HG02610 (cell line): ENCODE results near the gene PHLPP1.

Experiments used
- ATAC-seq: cut with Tn5 transposase; IDR thresholded peaks from one replicate; pipeline ENCODE4 v1.9.1; 2021; ENCODE audit warnings: mild to moderate bottlenecking, moderate library complexity; ENCODE audit not compliant: unreplicated experiment

The PHLPP1 gene

DNA sequence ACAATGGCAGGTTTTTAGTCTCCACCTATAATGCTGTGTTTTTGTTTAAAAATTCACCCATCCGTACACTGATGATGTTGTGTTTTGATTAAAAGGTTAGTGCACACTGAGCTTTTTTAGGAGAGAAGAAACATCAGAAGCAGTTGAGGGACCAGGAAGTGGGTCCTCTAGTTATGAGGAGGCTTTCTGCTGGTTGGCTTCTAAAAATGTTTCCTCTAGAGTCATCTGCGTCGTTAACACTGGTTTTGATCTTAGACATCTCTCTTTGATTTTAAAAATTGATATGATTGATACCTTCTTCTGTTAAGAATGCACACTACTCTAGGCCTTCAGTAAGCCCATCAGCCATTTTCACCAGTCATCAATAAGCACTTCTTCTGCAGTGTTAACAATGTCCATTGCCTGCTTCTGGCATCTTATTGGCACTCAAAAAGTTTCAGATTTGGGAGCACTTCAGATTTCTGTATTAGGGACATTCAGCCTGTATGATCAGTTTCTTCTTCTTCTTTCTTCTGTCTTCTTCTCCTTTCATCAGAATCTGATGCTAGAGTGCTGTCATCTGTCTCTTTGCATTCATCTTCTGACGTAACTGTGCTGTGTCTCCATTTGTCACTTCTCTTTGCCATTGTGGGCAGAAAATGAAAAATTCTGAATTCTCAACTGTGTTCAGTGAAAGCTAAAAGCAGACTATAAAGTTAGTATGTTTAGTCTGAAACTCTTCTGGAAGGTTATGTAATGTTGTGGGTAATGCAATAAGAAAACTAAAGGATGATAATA, 56.3 kb downstream of the PHLPP1 start:
- peak; percentile 86 for ATAC-seq

DNA sequence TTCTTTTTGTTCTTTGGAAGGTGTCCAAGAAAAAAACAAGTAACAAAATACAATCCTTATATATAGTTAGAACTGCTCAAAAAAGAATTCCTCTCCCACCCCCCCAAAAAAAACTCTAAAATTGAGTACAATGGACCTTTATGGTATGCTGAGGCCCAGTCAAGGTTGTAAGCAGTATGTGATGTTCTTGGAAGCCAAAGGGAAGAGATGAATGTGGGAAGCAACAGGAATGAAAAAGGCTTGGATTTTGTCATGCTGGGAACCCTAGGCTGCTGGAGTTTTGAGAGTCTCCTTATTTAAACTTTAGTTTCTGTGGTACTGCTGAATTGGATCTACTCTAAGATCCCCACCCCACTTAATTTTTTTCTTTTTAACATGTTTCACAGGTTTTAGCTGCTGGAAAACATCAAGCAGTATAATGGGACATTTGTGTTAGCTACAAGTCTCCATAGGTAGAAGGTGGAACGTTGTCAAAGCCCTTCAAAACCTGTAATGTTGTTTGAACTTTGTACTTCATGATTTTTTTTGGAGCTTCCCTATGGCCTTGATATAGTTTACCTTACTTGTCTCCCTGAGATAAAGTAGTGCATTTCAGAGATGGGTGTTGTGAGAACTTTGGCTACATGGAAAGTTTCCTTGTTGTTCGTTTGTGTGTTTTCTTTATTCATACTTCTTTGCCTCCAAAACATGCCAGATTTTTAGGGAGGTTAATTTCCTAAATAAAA, 57.7 kb downstream of the PHLPP1 start:
- no peak for ATAC-seq

DNA sequence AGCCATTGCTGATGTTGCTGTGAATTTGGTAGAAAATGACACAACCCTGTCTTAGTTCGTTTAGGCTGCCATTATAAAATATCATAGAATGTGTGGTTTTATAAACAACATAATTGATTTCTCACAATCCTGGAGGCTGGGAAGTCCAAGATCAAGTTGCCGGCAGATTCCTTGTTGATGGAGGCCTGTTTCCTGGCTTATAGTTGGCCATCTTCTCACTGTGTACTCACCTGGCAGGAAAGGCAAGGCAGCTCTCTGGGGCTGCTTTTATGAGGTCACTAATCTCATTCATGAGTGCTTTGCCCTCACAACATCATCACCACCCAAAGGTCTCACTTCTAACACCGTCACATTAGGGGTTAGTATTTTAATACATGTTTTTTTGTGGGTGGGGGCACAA, 58.4 kb downstream of the PHLPP1 start:
- ATAC-seq, result no peak

DNA sequence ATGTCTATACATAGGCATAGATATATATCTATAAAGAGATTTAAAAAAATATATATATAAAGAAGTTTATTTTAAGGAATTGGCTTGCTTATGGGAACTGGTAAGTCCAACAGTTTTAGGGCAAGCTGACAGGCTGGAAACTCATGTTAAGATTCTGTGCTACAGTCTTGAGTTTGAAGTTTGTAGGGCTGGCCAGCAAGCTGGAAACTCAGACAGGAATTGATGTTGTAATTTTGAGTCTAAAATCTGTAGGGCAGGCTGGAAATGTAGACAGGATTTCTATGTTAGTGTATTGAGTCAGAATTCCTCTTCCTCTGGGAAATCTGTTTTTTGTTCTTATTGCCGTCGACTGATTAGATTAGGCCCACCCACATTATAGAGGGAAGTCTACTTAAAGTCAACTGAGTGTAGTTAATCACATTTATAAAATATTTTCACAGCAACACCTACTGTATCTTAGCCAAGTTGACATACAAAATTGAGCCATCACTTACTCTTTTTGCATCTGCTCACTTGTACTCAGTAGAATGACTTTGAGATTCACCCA, 60.8 kb downstream of the PHLPP1 start:
- ATAC-seq, result no peak

DNA sequence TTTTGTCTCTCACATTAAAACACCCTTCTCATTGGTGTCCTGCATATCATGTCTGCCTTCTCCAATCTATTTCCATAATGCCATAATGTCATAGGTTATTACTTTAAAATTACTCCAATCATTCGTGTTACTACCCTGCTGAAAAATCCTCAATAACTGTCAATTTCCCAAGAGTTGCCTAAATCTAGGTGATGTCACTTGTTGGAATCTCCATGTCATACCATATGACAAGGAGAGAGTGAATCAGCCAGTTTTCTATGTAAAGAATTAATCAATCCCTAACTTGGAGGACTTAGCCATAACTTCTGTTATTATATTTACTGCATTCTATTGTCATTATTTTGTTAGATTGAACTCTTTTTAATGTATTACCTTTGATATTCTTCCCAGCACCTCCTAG, 62.5 kb downstream of the PHLPP1 start:
- no peak for ATAC-seq

DNA sequence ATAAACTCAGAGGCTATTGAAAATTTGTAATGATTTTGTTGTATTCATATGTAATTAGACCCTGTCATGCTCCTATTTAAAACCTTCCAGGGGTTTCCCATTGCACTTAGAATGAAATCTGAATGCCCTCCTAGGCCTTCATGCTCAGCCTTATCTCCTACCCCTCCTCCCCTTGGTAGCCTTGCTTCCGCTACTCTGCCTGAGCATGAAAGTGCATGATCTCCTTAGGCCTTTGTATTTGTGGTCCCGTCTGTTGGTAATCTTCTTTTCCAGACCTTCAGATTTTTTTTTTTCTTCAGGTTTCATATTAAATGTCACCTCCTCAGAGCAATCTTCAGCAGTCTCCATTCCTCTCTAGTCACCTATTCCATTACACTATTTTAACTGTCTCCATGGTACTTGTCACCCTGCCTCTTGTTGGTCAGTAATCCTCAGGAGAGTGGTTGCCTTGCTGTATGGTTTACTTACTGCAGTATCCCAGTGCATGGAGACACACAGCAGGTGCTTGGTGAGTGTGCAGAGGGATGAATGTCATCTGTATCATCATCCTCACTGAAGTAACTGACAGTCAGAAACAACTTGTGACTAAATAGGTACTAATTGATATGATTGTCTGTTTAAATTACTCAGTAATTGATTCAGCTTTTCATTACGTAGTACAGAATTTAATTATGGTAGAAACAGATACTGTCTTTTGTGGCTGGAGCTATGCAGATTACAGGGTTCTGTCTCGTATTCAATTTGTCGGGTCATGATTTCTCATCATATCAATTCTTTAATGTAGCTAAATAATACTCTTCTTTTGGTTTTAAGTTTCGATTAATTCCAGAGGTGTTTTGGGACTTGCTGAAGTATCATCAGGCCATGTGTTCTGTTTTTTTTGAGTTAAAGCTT, 63.9 kb downstream of the PHLPP1 start:
- ATAC-seq, result no peak

DNA sequence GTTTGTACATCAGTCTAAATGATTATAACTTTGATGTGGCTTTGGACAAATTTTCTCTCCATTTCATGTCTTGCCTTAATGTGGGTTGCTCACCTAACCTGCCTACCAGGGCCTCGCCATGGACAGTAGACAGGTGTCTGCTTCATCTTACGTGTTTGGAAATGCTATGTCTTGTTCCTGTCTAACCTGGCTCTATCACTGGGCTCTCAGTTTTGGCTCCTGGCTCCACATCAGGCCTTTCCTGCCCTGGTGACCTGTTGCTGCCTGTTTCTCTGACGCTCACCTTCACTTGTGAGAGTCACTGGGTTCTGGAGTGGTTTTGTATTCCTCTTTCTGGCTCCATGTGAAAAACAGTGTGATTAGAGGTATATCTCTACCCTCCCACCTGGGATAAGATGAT, 65.9 kb downstream of the PHLPP1 start:
- ATAC-seq, result no peak

DNA sequence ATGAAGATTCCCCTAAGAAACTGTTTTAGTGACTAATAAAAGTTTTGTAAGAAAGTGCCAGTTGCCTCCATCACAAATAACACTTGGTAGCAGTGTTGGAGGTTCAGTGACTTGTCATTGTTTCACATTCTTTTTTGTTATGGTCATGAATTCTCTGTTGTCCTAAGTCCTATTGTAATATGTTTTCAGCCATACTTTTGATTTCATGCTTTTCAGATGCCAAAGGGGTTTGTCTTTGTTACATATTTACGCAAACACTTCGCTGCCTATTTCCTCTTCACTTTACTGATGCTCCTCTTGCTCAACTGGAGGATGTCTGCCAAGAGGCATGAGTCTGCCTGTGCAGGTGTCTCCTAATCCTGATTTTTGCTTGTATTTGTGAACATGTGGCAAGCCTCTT, 66.6 kb downstream of the PHLPP1 start:
- ATAC-seq, result no peak

DNA sequence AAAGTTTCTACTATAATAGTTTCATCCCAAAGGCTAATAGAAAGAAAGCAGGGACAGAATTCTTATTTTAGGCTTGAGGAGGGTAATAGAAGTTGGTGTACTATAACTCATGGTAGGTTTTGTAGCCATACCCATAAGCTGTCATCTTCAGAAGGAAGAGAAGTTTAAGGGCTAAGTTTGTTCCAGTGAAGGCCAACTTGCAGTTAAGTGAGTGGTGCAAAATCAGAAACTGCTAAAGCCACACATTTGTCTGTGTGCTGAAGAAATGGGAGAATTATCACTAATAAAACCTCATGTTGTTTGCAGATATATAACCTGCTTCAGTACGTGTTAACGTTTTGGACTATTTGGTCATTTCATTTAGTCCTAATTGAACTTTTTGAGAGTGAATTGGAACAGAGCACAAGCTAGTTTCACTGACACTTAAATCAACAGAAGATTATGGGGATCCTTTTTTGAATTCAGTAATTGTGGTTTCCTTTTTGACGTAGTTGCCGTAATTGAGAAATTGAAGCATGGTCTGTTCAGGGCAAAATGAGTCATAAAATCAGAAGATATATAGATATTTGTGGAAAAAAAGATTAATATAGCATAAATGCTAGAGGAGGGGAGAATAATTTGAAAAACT, 69.1 kb downstream of the PHLPP1 start:
- ATAC-seq, result peak; percentile 69

DNA sequence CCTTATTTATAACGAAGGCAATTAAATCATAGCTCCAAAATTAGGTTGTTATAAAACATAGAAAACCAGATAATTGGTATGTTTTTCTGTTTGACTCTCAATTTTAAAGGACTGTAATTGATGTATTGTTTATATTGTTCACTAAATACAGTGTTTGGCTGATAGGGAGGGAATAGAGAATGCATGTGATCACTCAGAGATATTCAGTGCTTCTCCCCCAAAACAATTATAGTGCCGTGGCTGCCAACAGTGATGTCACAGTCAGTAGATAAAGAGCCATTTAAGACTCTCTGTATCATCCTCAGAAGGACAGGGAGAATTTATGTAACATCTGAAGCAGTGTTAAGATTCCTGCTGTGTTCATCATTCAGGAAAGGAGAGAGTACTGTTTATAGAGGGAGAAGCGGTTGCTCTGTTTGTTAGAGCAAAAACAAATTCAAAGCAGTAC, 69.6 kb downstream of the PHLPP1 start:
- ATAC-seq, result no peak

DNA sequence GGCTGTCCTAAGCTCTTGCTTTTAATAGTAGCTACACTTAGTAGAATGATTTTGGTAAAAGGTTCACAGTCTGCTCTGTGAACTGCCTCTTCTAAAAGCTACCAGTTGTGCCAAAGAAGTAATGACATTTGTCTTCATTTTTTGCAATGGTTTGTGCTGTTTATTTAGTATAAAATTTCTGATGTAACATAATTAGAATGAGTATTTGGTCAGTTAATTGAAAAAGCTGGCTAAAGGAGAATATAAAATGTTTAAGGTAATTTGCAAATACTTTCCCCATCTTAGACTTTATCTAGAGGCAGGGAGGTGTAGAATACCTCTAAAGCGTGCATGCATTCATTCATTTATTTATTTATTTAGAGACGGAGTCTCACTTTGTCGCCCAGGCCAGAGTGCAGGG, 71.3 kb downstream of the PHLPP1 start:
- no peak for ATAC-seq

DNA sequence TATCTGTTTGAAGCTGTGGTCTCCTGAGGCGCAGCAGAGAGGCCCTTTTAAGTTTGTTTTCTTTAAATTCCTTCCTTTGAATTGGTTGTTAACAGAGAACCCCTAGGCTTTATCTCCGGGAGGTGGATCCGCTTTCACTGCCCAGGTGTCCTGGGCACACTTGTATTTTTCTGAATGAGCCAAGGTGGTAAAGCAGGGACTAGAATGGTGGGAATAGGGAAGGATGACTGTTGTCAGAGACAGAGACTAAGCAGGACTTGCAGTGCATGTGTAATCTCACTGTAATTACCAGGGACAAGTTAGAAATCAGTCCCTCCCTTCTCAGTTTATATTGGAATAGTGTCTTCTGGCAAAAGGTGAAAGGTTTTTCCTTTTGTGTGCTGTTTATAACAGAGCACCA, 72.8 kb downstream of the PHLPP1 start:
- ATAC-seq, result no peak

DNA sequence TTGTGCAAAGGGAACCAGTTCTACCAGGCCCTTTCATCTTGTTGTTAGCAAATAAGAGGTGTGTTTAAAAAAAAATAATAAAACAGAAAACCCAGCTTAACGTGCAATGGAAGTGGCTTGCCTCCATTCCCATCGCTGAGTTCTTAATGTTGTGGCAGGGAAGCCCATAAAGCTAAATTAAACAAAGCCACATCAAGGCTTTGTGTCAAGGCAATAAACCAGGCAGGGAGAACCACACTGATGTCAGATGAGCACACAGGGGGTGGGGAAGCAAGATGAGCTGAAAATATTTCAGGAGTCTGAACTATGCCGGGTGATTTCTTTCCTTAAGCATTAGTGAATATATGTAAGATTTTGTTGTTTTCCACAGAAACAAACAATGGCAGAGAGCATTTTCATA, 73.5 kb downstream of the PHLPP1 start:
- ATAC-seq, result no peak

DNA sequence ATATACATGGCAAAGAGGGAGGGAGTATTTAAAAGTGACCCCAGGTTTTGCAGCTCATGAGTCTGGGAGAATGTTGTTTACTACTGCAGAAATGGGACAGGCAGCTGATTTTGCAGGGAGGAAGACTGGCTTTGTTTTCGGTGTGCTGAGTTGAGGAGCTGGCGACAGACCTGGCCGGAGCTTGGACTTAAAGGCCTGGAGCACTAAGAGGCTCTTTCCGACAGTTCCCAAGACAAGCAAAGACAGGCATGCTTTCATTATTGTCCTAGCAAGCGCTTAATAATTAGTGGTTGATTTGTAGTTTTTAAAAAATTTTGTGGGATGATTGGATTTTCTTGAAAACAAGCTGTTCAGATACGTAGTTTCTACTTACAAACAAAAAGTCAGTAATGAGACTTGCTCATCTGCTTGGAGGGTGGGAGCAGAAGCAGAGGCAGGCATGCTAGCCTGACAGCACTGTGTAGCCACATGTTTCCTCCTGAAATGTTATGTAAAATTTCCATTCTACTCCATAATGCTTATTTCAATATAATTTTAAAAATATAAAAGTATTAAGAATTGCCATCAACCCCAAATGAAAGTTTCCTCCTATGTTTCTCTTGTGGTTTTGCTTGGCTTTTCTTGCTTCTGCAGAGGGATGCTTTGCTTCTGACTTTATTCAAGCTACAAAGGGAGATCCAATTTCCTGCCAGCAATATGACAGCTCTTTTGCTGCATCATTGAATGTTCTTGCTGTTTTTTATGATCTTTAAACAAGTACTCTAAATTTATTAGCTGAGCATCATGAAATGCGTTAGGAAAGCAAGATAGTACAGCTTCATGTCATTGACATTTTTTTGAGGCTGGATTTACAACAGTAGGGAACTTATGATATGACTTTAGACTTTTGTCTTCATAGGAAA, 75.8 kb downstream of the PHLPP1 start:
- no peak for ATAC-seq

DNA sequence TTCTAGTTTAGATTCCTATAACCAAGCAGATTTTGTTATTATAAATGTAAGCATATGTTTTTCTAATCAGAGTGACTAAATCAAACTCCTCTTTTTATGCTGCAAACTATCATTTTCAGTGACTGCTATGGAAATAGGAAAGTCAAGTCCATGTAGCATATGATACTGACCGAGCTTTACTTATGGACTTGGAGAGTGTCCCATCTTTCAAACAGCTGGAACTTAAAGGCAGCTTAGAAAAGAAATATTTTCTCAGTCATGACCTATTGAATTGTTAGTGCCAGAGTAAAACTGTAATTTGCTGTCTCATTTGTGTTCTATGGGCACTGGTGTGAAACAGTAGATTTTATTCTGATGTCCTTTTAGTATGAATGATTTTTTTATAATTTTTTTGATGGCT, 76.7 kb downstream of the PHLPP1 start:
- ATAC-seq, result no peak

DNA sequence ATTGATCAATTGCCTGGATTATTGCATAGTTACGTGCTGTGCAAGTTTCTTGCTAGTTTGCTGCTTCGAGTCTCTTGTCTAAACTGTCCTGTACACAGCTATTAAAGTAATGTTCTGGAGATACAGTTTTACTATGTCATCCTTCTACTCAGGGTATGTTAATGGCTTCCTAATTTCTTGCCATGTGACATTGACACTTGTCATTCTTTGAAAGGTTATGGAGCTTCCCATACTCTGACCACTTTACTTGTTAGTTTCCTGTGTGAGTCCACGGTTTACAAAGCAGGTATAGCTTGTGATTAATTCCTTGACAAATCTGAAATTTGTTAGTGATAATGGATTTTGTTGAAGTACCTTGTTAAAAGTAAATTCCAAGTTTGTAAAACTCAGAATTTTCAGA, 80.5 kb downstream of the PHLPP1 start:
- no peak for ATAC-seq

DNA sequence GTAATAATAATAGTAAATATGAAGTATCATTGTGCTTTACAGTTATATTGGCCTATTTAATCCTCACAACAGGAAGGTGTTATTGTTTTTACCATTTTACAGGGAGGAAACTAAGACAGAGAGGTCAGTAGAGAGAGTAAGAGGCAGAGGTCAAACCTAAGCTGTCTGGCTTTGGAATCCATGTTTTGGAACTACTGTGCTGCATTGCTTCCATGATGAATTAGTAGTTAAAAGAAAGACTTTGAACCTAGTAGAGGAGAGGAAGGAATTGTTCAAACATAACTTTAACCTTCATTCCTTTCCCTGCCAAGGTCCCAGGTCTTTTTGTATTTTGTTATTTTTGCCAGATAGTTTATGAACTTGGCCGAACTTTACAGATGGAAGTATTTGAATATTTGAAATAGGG, 80.9 kb downstream of the PHLPP1 start:
- no peak for ATAC-seq

DNA sequence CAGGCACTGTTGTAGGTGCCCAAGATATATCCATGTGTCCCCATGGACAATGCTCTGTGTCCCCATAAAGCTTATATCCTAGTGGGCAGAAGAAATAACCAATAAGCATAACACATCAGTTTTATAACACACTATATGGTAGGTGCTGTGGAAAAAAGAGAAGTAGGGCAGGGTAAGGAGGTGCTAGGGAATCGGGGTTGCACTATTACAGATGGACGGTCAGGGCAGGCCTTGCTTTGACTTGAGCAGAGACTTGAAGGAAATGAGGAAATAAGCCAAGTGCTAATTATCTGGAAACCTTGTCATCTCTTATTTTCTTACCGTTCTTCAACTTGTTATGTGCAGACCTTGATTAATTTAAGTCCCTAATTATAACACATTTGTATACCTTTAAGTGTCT, 82.0 kb downstream of the PHLPP1 start:
- ATAC-seq, result no peak

DNA sequence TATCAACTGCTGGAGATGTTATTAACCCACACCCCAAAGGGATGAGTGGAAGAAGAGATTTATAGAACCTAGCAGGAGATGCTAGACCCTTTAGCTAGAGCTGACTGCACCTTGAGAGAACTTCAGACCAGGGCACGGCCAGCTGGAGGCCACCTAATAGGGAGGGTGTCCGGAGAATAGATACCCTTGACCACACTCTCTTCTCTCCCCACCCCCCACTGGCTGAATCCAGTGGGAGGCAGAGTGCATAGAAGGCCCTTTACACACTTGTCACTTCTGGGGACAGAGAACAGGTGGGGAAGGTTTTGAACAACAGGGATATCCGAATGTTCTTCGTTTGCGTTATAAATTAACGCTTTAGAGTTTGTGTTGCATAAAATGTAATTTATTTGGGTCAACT, 84.6 kb downstream of the PHLPP1 start:
- no peak for ATAC-seq

DNA sequence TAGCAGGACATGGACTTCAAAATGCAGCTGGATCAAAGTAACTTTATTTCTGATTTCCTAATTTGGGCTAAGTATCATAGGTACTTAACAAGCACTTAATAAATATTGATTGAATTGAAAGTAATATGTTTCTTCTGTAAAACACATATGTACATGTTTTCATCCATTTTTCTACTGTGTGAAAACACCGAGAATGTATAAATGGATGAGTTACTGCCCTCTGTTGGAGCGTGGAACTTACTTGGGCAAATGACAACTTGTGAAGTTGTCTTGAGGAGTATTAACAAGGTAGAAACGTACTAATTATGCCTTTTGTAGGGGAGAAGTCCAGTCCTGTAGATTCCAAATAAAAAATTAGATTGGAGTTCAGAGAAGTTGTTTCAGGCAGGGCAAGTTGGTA, 87.2 kb downstream of the PHLPP1 start:
- no peak for ATAC-seq
